Breast epithelium (tissue), 3 donors: ENCODE data around the gene FBN1.

Experiments
- POLR2A ChIP-seq: fragments of 450-650 bp; IDR thresholded peaks from one replicate; pipeline ENCODE4 v1.6.1; 2016; ENCODE audit warnings: antibody characterized with exemption, mild to moderate bottlenecking, moderate library complexity
- TF ChIP-seq, protein P1 (sequence below), 3 donors: fragments of 450-650 bp; IDR thresholded peaks; one replicate each; pipeline ENCODE4 v1.5.1; 2016 to 2017; ENCODE audit warnings: antibody characterized with exemption in 3 of 3, mild to moderate bottlenecking in 3 of 3, moderate library complexity in 3 of 3

DNA sequence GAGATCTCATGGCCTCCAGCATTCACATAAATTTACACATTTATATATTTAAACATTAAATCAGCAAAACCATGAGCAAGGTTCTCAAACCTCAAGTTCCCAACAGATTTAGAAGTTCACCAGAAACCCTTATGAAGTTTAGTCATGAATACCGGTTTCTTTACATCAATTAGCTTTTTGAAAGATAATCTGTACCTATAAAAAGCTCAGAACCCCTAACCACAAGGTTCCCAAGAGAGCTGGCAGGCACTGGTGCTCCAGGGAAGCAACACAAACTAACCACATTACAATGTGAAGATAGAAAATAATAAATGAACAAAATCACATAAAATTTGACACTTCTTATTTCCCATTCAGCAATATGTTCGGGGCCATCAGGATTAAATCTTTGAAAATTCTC lies 150.9 kb downstream of the FBN1 start:
- TF ChIP-seq, protein P1, sequence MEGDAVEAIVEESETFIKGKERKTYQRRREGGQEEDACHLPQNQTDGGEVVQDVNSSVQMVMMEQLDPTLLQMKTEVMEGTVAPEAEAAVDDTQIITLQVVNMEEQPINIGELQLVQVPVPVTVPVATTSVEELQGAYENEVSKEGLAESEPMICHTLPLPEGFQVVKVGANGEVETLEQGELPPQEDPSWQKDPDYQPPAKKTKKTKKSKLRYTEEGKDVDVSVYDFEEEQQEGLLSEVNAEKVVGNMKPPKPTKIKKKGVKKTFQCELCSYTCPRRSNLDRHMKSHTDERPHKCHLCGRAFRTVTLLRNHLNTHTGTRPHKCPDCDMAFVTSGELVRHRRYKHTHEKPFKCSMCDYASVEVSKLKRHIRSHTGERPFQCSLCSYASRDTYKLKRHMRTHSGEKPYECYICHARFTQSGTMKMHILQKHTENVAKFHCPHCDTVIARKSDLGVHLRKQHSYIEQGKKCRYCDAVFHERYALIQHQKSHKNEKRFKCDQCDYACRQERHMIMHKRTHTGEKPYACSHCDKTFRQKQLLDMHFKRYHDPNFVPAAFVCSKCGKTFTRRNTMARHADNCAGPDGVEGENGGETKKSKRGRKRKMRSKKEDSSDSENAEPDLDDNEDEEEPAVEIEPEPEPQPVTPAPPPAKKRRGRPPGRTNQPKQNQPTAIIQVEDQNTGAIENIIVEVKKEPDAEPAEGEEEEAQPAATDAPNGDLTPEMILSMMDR (IDR thresholded peaks at IDR 0.05): no peak
- TF ChIP-seq POLR2A: no peak
